Occipital lobe (tissue), 2 donors: Measurements from ENCODE around the gene BCAR1. TPM values are rescaled to one million over a fixed set of nuclear protein-coding genes. Genes with fewer than 3 reads are reported as not detected.
"Not testable (repeated sequence)": the region's sequence is repeated elsewhere in the genome, so short reads cannot be mapped to it uniquely, and the experiment has no call there.

ENCODE experiments used
- DNase-seq: peaks from one replicate; lab custom pipeline; 2025; lab: John Stamatoyannopoulos, UW
- total RNA-seq: library from RNA; depleted of rRNA; stranded (reverse); fragments of >200 nt; gene quantifications from one replicate; pipeline ENCODE4 v1.2.3, GENCODE V29; 2014

The BCAR1 gene, protein sequence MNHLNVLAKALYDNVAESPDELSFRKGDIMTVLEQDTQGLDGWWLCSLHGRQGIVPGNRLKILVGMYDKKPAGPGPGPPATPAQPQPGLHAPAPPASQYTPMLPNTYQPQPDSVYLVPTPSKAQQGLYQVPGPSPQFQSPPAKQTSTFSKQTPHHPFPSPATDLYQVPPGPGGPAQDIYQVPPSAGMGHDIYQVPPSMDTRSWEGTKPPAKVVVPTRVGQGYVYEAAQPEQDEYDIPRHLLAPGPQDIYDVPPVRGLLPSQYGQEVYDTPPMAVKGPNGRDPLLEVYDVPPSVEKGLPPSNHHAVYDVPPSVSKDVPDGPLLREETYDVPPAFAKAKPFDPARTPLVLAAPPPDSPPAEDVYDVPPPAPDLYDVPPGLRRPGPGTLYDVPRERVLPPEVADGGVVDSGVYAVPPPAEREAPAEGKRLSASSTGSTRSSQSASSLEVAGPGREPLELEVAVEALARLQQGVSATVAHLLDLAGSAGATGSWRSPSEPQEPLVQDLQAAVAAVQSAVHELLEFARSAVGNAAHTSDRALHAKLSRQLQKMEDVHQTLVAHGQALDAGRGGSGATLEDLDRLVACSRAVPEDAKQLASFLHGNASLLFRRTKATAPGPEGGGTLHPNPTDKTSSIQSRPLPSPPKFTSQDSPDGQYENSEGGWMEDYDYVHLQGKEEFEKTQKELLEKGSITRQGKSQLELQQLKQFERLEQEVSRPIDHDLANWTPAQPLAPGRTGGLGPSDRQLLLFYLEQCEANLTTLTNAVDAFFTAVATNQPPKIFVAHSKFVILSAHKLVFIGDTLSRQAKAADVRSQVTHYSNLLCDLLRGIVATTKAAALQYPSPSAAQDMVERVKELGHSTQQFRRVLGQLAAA
- total RNA-seq = 15.4 TPM

DNA sequence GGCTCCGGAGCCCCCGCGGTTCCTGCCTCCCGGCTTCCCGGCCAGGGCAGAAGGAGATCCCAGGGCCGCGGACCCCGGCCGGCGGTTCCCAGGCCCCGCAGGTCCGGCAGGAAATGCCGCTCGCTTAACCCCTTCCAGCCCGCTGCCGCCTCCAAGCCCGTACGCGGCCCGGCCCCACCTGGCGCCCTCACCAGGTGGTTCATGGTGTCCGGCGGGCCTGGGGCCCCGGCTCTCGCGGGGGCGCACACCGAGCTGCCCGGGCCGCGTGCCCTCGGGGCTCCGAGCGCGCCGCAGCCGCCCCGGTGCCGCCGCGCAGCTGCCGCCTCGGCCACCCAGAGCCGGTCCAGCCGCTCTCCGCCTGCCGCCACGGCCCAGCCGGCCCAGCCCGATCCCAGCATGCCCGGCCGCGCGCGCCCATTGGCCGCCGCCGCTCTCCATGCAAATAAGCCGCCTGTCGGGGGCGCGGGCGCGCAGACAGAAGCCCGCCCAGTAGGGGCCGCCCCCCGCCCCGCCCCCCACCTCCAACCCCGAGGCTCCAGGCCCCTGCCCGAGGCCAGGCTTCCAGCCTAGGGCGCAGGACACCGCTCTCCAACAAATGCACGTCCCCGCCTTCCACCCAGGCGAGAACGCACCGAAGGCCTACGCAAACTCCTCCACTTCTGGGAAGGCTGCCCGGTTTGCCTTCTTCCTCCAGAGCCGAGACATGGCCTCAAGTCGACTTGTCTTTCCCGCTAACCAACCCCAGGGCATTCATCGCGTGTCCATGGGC is at the start of gene BCAR1:
BCAR1 (minus strand) TSS at position 345 of the 769 bp plus-strand sequence; CDS start at position 203, 142 bp downstream.
- peak; percentile 84 for DNase-seq

DNA sequence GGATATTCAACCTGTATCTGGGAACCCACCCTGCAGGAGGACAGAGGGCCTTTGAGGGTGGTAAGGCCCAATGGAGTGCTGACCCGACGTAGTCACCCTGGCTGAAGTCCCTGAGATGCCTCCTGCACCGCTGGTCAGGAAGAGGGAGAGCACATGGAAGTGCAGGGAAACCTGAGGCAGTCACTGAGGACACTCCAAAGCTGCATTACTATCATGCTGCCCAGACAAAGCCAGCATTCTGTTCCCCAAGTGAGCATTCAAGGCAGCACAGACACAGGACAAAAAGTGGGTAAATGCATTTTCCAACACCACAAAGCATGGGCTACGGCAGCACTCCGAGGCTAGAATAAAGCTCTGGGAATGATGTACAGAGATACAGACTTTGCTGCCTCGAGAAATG is 46.8 kb upstream of the BCAR1 start:
- DNase-seq = no peak

DNA sequence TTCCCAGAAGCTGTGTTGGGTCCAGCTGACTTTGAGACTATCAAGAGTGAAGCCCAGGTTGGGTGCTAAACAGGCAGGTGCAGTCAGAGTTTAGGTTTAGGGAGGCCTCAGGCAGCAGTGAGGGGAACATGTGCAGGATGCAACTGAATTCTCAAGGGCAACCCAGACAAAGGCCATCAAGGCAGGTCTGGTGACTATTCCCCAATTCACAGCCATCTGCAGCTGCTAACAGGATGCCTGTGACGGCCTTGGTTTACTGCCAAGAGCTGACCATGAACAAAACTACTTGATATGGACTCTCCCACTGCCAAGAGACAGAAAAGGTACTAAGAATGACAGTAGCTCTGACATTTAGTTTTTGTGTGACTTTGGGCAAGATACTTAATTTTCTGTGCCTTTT is 45.2 kb upstream of the BCAR1 start:
- DNase-seq = no peak

DNA sequence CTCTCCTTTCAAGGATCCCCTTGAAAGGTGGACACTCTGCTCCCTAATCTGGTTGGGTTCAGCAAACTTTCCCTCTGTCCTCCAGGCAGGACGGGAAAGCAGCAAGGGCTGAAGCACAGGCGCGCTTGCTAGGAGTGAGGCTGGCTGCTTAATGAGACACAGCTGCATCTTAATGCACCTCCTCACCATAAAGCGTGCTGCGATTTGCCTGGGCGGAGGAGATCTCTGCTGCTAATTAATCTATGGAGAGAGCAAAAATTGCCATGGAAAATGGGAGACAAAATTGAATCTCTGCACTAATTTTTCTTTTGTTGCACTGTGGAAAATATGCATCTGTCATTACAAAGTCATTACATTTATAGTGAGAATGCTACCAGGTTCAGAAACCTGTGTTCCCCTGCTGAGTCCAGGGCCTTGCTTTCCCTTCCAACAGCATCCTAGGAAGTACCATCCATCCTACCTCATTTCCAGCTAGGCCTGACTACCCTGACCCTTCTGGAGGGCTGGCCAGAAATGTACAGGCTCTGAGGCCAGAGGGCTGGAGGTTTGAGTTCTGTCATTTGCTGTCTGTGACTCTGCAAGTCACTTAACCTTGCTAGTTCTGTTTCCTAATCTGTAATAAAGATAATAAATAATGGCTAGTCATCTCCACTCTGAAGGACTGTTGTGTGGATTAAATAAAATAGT is 43.5 kb upstream of the BCAR1 start:
- DNase-seq = no peak

DNA sequence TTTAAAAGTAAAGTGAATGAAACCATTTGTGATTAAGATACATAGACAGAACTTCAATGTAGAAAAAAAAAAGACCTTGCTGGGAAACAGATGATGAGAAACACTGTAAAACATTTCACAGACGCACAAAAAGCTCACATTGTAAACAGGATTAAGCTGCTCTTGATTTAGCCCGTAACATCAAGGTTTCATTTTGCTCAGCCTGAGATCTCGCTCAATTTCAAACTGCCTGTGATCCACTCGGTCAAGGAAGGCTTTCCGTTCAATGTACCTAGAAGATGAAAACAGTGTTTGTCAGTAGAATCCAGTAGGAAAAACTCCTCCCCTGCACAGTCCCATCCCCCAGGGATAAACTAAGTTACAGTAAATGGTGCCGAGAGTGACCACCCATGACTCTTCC is 42.3 kb upstream of the BCAR1 start:
- DNase-seq = no peak

DNA sequence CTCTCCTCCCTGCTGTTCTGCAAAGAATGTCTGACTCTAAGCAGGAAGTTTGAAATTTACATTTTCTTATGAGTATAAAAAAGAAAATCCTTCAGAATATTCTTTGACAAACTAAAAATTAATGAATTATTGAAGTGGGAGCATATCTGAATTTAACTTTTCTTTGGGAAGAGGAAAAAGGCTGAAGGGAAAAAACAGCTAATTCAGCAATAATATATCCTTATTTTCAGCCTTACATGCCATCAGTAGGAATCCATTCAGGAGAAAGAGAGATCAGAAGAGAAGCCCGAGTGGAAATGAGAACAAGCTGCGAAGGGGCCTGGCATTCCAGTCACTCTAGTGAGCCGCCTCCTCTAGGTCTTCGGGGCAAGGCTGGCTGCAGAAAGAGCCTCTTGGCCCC is 41.7 kb upstream of the BCAR1 start:
- DNase-seq = no peak

DNA sequence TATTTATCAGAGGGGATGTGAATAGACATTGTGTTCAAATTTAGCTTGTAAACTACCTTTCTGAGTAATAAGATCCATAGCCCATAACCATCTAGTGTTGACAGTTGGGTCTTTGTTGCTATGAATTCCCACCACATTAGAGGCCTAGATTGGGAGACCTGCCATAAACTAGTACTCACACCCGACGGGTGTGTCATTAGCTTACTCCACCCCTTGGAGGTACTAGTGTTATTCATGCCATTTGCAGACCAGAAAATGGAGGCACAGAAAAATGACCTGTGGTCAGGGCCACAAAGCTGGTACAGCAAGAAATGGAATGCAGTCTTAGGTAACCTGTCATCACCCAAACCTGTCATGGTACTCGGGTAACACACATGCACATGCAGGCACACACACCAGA is 41.3 kb upstream of the BCAR1 start:
- DNase-seq = no peak

DNA sequence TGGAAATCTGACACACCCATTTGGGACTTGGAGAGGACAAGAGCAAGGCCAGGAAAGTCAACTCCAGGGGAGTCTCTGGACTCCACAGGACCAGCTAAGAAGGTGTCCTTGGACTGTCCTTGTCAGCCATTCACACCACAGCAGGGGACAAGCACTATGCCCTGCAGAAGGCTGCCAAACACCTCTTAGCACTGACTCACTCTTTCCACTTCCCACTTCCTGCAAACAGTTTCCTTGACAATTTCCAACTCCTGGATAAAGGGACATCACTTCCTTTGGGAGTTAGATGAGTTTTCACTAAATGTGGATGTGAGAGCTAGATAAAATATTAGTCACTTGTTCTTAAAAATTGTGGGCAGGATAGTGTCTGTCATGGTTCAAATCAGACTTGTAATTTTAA is 37.8 kb upstream of the BCAR1 start:
- DNase-seq = no peak

DNA sequence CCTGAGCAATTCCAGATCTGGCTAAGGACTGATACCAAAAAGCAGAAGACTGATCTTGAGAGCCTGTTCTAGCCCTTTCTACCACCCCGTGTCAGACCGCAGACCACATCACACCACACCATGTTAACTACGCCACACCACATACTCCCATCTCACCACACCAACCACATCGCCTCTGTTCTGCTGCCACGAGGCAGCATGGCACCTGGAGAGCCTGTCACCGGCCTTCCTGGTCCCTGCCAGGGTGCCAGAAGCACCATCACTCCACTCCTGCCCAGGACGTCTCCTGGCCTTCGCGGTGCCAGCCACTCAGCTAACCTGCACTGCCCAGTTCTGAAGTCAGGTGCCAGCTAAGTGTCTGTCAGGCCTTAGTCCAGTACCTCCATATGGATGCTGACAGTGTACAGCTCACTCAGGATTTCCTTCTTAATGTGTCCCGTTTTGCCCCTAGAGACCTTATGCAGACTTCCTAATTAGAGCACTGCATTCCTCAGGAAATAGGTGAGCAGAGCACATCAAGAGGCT is 37.2 kb upstream of the BCAR1 start:
- DNase-seq = no peak

DNA sequence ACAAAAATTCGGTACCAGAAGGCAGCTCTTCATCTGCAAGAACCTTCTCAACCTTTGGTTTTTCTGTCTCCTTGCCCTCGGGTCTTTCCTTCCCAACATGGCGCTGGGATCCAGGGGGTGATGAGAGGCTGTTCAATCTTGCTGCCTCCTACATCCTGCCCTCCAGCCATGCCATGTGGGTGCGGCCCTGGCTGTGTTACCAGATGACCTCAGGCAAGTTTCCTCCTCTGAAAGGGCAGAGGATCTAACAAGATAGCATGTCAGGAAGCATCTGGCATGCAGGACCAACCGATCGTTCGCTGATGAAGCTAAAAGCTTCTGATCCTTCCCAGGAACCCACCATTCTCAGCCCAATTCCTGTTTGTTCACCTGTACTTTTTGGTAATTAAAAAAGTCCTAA is 36.8 kb upstream of the BCAR1 start:
- DNase-seq = no peak

DNA sequence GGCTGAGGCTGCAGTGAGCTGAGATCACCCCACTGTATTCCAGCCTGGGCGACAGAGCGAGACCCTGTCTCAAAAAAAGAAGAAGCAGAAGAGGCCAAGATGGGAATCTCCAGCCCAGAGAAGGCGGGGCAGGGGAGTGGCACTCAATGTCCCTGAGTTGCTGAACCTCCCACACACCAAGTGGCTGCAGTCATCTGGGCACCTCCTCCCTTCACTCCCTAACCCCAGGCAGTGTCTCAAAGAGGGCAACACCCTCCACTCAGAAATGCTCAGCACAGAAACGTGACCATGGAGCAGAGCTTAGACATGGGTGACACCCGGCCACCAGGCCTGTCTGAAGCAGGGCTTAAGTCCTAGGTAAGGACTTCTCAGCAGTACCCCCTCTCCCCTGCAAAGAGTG is 36.3 kb upstream of the BCAR1 start:
- no peak for DNase-seq

DNA sequence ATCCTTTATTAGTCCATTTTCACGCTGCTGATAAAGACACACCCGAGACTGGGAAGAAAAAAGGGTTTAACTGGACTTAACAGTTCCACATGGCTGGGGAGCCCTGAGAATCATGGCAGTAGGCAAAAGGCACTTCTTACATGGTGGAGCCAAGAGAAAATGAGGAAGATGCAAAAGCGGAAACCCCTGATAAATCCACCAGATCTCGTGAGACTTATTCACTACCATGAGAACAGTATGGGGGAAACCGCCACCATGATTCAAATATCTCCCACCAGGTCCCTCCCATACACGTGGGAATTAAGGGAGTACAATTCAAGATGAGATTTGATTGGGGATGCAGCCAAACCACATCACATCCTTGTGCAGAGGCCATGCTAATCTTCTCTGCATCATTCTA is 35.0 kb upstream of the BCAR1 start:
- DNase-seq = no peak

DNA sequence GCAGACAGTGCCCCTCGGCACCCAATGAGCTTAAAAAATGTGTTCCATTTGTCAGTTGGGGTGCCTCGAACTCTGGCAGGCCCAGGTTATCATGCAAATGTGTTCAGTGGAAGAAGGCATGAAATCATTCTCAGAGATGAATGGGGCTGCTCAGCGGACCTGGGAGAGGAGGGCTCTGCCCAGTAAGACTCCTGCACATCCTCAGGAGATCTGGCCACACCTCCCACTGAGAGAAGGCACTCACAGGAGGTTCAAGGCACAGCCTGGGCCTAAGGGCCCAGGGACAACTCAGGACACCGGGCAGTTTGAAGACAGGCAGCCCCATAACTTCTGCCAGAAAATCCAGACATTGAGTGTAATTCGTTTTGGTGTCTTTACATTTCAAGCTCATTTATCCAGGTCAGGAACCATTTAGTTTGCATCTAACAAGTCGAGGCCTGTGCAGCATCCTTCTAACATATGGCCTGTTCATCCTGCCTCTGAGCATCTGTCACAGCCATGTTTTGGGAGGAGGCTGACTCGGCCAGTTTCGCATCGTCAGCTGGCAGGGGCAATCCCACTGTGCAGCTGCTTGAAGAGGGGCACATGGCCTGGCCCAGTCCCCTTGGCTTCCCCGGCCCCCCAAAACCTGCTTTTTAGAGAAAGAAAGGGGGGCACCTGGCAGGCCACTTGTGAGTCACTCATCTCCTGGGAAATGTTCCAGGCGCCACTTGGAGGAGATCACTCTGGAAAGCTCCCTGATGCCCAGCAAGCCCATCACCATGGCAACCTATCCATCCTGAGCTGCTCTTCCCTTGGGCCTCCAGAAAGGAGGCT is 31.2 kb upstream of the BCAR1 start:
- DNase-seq = peak; percentile 69

DNA sequence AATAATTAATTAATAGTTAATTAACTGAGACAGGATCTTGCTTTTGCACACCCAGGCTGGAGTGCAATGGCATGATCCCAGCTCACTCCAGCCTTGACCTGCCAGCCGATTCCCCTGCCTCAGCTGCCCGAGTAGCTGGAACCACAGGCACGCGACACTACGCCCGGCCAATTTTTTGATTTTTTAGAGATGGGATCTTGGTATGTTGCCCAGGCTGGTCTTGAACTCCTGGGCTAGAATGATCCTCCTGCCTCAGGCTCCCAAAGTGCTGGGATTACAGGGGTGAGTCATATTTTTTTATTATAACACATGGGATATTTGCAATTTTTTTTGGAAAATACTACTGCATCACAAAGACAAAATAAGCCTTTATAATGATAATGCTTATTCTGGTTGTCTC is 30.4 kb upstream of the BCAR1 start:
- DNase-seq = no peak

DNA sequence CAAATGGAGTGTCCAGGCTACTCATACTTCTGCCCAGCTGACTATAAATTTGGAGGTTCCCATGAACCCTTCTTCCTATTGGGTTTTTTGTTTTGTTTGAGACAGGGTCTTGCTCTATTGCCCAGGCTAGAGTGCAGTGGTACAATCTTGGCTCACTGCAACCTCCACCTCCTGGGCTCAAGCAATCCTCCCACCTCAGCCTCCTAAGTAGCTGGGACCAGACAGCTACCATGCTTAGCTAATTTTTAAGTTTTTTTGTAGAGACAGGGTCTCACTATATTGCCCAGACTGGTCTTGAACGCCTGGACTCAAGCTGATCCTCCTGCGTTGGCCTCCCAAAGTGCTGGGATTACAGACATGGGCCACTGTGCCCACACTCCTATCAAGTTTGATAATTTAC is 29.6 kb upstream of the BCAR1 start:
- not testable (repeated sequence) for DNase-seq

DNA sequence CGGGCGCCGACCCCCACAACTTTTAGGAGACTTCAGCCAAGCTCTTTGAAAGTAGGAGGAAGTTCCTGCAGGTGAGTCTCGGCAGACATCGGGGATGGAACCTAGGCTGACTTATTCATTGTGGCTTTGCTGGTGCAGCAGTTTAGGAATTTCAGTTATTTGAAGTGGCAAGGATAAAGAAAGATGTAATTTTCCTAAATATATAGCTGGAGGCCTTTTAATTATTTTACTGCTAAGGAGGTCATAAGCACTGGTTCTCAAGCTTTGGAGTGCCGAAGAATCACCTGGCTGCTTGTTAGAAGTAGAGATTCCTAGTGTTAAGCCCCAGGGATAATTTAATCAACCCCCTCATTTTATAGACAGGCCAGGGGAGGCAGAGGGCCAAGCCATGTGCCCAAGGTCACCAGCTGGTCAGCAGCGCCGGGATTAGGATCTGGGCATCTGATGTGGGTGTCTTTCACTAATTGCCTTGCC is 28.9 kb upstream of the BCAR1 start:
- DNase-seq = no peak

DNA sequence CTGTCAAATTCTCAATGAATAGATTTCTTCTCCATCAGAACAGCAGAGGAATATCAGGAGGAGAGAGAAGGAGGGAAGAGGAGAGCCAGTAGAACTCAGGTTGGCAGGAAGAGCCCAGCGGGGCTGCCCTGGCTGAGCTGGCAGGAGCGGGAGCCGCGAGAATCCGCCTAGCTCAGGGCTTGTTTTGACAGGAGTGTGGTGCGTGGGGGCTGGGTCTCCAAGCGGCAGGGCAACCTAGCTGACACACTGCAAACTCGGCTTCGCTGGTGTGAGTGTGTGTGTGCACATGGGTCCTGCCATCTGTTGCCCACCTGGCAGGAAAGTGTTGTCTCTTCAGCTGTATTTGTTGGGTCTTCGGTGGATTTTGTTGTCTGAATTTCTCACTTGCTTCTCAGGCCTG is 27.9 kb upstream of the BCAR1 start:
- no peak for DNase-seq

DNA sequence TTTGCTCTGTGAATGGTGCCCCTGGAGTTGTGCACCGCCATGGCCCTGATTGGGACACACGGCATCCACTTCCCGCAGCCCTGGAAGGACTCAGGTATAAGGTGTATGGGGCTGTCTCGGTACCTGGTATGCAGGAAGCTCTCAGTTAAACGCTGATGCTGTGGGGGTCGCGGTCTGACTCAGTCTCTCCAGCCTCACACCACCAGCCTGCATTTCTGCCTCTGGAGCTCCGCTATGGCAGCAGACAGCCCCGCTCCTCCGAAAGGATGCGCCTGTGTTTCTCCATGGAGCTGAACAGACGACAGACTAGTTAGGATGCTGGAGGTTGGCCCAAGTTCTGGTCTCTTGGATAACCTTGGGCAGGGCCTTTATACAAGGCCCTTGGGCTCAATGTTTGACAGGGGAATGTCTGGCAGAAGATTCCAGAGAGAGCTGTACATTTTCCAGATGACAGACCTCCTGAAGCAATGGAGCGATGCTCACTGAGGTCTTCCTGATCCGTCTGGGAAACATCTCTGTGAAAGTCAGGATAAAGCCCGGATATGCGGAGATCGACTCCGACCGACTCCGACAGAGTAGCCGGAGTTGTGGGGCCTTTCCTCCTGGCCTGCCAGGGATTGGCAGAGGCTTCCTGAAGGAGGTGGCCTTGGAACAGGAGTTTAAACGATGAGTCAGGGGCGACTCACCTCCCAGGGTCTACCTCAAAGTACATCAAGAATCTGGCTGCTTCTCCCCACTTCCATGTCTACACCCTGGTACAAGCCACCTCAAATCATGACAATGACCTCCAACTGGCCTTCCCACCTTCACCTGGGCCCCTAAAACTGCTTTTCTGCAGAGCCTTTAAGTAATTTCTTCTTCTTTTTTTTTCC is 21.9 kb upstream of the BCAR1 start:
- DNase-seq = no peak

DNA sequence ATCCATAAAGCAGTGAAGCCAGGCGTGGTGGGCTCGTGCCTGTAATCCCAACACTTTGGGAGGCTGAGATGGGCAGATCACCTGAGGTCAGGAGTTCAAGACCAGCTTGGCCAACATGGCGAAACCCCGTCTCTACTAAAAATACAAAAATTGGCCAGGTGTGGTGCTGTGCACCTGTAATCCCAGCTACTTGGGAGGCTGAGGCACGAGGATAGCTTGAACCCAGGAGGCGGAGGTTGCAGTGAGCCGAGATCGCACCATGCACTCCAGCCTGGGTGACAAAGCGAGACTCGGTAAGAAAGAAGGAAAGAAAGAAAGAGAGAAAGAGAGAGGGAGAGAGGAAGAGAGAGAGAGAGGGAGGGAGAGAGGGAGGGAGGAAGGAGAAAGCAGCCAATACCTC is 21.2 kb upstream of the BCAR1 start:
- not testable (repeated sequence) for DNase-seq
